ENCODE measurements around the gene ATOH1.

- TF ChIP-seq EP300 (IDR thresholded peaks at IDR 0.05) (no peak), CTCF (IDR thresholded peaks at IDR 0.05) (no peak), MAX (IDR thresholded peaks at IDR 0.05) (no peak), HOXB13 (CRISPR knock-in tag; IDR thresholded peaks at IDR 0.05; ENCODE audit: low read depth) (no peak), MAZ (IDR thresholded peaks at IDR 0.05; ENCODE audit: borderline replicate concordance, low read depth, low read length) (no peak), ELK1 (IDR thresholded peaks at IDR 0.05; ENCODE audit: low read depth, low read length) (no peak), PHF8 (IDR thresholded peaks at IDR 0.05; ENCODE audit: borderline replicate concordance, low read depth) (no peak), HDAC2 (IDR thresholded peaks at IDR 0.05) (no peak), NFE2L2 (conservative IDR thresholded peaks at IDR 0.05; ENCODE audit: low read length) (no peak)
These were observed 15.2 kb downstream of the ATOH1 start for GRCh38 chr4:93843772-93844171.
